Gastroesophageal sphincter (tissue), 4 donors: ENCODE measurements around the gene BRINP2. TPM values are rescaled to one million over a fixed set of nuclear protein-coding genes. Genes with fewer than 3 reads are reported as not detected.

ENCODE experiments used
- ATAC-seq: fragments of 150-250 bp; one replicate; pipeline ENCODE4 v1.9.1; 2016; ENCODE audit warnings: mild to moderate bottlenecking, moderate library complexity
- H3K27ac ChIP-seq, 4 donors: fragments of 200-600 bp; sonication (generic) in 3 of 4; 1 replicate in 3 of 4; 2 replicates in 1 of 4; pipeline ENCODE4 v1.5.1; 2016 to 2019
- H3K27me3 ChIP-seq: fragments of 200-600 bp; sonication (generic); one replicate; pipeline ENCODE4 v1.5.1; 2019
- H3K36me3 ChIP-seq, 2 donors: fragments of 200-600 bp; sonication (generic); one replicate each; pipeline ENCODE4 v1.5.1; 2019; ENCODE audit warnings: control low read depth in 1 of 2
- H3K4me1 ChIP-seq, 3 donors: fragments of 200-600 bp; sonication (generic); 1 replicate in 2 of 3; 2 replicates in 1 of 3; pipeline ENCODE4 v1.5.1; 2016 to 2019; ENCODE audit warnings: control low read depth in 2 of 3
- H3K4me3 ChIP-seq, 2 donors: fragments of 200-600 bp; sonication (generic); one replicate each; pipeline ENCODE4 v1.5.1; 2019; ENCODE audit warnings: mild to moderate bottlenecking in 1 of 2, moderate library complexity in 1 of 2
- H3K9me3 ChIP-seq, 3 donors: fragments of 200-600 bp; sonication (generic); one replicate each; pipeline ENCODE4 v1.5.1; 2017 to 2019; ENCODE audit warnings: control low read depth in 2 of 3
- EP300 ChIP-seq: sonication (generic); formaldehyde crosslinking; IDR thresholded peaks from one replicate; pipeline ENCODE4 v1.6.1; 2017; ENCODE audit warnings: antibody characterized with exemption, mild to moderate bottlenecking
- POLR2A ChIP-seq, 2 donors: fragments of 450-650 bp; IDR thresholded peaks; one replicate each; pipeline ENCODE4 v1.6.1; 2017; ENCODE audit warnings: antibody characterized with exemption in 2 of 2, mild to moderate bottlenecking in 2 of 2, moderate library complexity in 1 of 2
- POLR2AphosphoS5 ChIP-seq: sonication (generic); formaldehyde crosslinking; IDR thresholded peaks from one replicate; pipeline ENCODE4 v1.6.1; 2017; ENCODE audit warnings: antibody characterized with exemption
- WGBS, 2 donors: methylation state at CpG; one replicate each; pipeline ENCODE4 v1.1.5; 2018; ENCODE audit warnings: low coverage in 1 of 2; 5-methylcytosine and 5-hydroxymethylcytosine counted together
- total RNA-seq, 4 donors: library from RNA; depleted of rRNA; stranded (reverse); fragments of >200 nt; gene quantifications; one replicate each; pipeline ENCODE4 v1.1.0, GENCODE V29; 2016
- TF ChIP-seq, protein P1 (sequence below), 4 experiments: fragments of 200-600 bp in 2 of 4; fragments of 450-650 bp in 2 of 4; sonication (generic) in 1 of 4; IDR thresholded peaks; one replicate each; pipeline ENCODE4 v1.5.1; 2017 to 2019; ENCODE audit warnings: antibody characterized with exemption in 4 of 4, mild to moderate bottlenecking in 2 of 4, moderate library complexity in 2 of 4

The BRINP2 gene
- total RNA-seq, 4 donors from 2014 or later, result 0.62 to 3.3 (median 1.2) TPM; not detected in 1

- Histone ChIP-seq H3K9me3 (no peaks in the 10 kb centered on the region), H3K4me3 (no peak overlapping the region), H3K4me1 (no peaks in the 10 kb centered on the region), H3K27ac (no peak overlapping the region), H3K27me3 (no peaks in the 10 kb centered on the region), H3K36me3 (no peaks in the 10 kb centered on the region)
- 100% methylated on average over 1 of the region's 2 CpGs for WGBS, 2 donors
- ATAC-seq, result no peak
- TF ChIP-seq, protein P1, sequence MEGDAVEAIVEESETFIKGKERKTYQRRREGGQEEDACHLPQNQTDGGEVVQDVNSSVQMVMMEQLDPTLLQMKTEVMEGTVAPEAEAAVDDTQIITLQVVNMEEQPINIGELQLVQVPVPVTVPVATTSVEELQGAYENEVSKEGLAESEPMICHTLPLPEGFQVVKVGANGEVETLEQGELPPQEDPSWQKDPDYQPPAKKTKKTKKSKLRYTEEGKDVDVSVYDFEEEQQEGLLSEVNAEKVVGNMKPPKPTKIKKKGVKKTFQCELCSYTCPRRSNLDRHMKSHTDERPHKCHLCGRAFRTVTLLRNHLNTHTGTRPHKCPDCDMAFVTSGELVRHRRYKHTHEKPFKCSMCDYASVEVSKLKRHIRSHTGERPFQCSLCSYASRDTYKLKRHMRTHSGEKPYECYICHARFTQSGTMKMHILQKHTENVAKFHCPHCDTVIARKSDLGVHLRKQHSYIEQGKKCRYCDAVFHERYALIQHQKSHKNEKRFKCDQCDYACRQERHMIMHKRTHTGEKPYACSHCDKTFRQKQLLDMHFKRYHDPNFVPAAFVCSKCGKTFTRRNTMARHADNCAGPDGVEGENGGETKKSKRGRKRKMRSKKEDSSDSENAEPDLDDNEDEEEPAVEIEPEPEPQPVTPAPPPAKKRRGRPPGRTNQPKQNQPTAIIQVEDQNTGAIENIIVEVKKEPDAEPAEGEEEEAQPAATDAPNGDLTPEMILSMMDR (IDR thresholded peaks at IDR 0.05), result no peak
- TF ChIP-seq POLR2AphosphoS5 (no peak), EP300 (no peak), POLR2A (IDR thresholded peaks at IDR 0.05) (no peak)
These were observed 69.0 kb downstream of the BRINP2 start for GRCh38 chr1:177239792-177240191.

DNA sequence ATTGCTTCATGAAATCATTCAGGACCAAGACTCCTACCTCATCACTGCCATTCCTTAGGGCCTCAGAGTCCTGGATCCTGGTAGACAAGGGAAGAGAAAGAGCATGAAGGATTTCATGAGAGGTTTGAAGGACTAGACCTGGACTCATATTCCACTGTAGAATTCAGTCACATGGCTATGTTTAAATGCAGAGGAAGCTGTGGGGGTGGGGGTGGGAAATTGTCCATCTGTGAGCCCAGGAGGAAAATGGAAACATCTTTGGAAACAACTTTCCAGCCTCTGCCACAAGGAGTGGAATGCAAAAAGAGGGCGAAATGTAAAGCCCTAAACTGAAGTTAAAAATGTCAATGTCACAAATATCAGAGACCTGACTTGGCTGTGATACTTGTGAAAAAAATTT lies 73.0 kb downstream of the BRINP2 start:
- Histone ChIP-seq H3K36me3 (no peaks in the 10 kb centered on the region), H3K4me3 (no peak overlapping the region), H3K9me3 (no peaks in the 10 kb centered on the region), H3K4me1 (peaks cover 5 to 30% (median 13%) of the 10 kb centered on the region in 3 donors), H3K27me3 (no peaks in the 10 kb centered on the region), H3K27ac (no peak overlapping the region)
- TF ChIP-seq EP300 (no peak), POLR2A (IDR thresholded peaks at IDR 0.05) (no peak), POLR2AphosphoS5 (no peak)
- TF ChIP-seq, protein P1 (IDR thresholded peaks at IDR 0.05), result no peak
- WGBS, 2 donors, result 88% methylated on average over 1 of the region's 1 CpG; no CpG with 5 or more reads in 1 of the 2 donors
- ATAC-seq, result no peak

GRCh38 chr1:177246710-177247580 lies 76.2 kb downstream of the BRINP2 start:
- peak; percentile 90 for ATAC-seq
- TF ChIP-seq EP300 (no peak), POLR2AphosphoS5 (peak; percentile 29)
- no peaks in the 10 kb centered on the region for H3K9me3 ChIP-seq
- H3K27ac ChIP-seq, result peak overlapping the region; percentile 62 to 76 (median 69)
- H3K4me1 ChIP-seq, result peaks cover 5 to 38% (median 18%) of the 10 kb centered on the region in 3 donors
- H3K36me3 ChIP-seq, result no peaks in the 10 kb centered on the region
- 48 to 68% methylated on average over 4 of the region's 4 CpGs for WGBS, 2 donors
- no peaks in the 10 kb centered on the region for H3K27me3 ChIP-seq
- no peak overlapping the region for H3K4me3 ChIP-seq

DNA sequence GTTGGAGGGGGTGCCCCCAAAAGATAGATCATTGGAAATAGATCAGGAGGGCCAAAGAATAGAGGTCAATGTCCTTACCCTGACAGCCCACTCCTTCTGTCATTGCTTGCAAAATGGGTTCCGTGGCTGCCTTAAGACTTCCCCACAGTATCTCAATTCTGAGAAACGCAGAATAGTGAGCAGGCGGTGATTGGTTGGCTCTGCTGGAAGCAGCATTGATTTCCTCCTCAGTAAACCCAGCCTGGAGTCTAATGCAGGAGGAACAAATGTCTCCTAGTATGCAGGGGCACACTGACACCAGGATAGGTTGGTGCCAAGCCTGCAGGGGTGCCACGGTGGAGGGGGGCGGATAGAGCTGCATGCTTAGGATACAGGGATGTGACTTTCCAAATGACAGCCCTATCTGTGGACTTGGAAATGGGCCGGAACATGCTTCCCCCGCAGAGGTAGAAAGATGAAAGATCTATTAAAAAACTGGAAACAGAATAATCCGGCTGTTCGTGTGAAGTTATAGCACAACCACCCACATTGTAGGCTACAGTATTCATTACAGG lies 76.9 kb downstream of the BRINP2 start:
- Histone ChIP-seq H3K27me3 (no peaks in the 10 kb centered on the region), H3K9me3 (no peaks in the 10 kb centered on the region), H3K4me1 (peaks cover 5 to 38% (median 18%) of the 10 kb centered on the region in 3 donors), H3K27ac (peak overlapping the region; percentile 62 to 76 (median 69)), H3K4me3 (no peak overlapping the region), H3K36me3 (no peaks in the 10 kb centered on the region)
- TF ChIP-seq POLR2A (IDR thresholded peaks at IDR 0.05) (no peak), POLR2AphosphoS5 (no peak), EP300 (no peak)
- TF ChIP-seq, protein P1 (IDR thresholded peaks at IDR 0.05), result no peak
- ATAC-seq, result peak; percentile 8
- WGBS, 2 donors, result 55 to 78% methylated on average over 2 to 8 of the region's 9 CpGs

DNA sequence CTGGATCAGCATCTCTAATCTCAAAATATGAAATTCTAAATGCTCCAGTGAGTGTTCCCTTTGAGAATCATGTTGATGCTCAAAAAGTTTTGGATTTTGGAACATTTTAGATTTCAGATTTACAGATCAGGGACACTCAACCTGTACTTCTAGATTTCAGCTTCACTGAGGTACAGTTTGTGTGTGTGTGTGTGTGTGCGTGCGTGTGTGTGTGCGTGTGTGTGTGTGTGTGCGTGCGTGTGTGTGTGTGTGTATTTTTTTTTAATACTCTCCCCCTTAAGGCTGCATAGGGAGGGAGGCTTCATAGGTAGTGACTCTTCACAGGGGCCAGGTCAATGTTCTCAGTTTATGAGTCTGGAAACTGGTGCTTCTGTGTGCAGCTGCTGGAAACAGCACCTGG lies 77.5 kb downstream of the BRINP2 start:
- WGBS, 2 donors, result 69 to 70% methylated on average over 2 to 5 of the region's 5 CpGs
- H3K4me3 ChIP-seq, result no peak overlapping the region
- H3K36me3 ChIP-seq, result no peaks in the 10 kb centered on the region
- no peaks in the 10 kb centered on the region for H3K27me3 ChIP-seq
- peak overlapping the region in 2 of 4 donors; percentile 62 to 74 for H3K27ac ChIP-seq
- no peaks in the 10 kb centered on the region for H3K9me3 ChIP-seq
- peaks cover 5 to 38% (median 18%) of the 10 kb centered on the region in 3 donors for H3K4me1 ChIP-seq
- TF ChIP-seq POLR2A (IDR thresholded peaks at IDR 0.05) (no peak), EP300 (no peak), POLR2AphosphoS5 (no peak)
- TF ChIP-seq, protein P1 (IDR thresholded peaks at IDR 0.05), result no peak
- no peak for ATAC-seq
